A549 treated with AZD2906 at 1 μM for 4 hours (cell line): Measurements from ENCODE around the gene SMAD4. TPM values are rescaled to one million over a fixed set of nuclear protein-coding genes. Genes with fewer than 3 reads are reported as not detected.

Experiments
- total RNA-seq: library from RNA; stranded (reverse); fragments of 200-300 nt; extraction: Qiagen RNA extraction; gene quantifications from 5 replicates; pipeline ENCODE4 v1.2.3, GENCODE V29; 2022

The SMAD4 gene
- 42.9 to 57.1 TPM (median 56.0 TPM) in 5 replicates for total RNA-seq

DNA sequence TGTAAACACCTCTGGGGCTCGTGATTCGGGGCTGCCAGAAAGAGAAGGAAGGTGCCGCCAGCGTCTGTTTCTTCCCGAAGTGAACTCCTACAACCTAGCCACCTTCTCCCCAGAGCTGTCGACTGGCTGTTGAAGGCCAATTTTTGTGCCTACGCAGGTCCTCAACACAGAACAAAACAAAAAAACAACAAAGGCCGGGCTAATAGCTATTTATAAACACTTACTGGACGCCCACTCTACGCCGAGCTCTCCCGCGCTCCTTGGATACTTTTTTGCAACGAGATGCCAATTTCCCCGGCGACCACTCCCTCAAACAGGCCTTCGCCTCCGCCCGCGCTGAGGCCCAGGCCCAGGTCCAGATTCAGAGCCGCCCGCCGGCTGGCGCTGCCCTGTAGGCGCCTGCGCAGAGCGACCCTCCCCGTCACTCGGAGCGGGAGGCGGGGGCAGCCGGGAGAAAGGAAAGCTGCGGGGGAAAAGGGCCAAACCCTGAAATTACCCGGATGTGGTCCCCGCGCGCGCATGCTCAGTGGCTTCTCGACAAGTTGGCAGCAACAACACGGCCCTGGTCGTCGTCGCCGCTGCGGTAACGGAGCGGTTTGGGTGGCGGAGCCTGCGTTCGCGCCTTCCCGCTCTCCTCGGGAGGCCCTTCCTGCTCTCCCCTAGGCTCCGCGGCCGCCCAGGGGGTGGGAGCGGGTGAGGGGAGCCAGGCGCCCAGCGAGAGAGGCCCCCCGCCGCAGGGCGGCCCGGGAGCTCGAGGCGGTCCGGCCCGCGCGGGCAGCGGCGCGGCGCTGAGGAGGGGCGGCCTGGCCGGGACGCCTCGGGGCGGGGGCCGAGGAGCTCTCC is at the start of gene SMAD4:
SMAD4 (plus strand) TSS at position 520 of the 843 bp plus-strand sequence. CDS start 16,834 bp downstream, outside the sequence.

Other genes starting within 250 kb of the SMAD4 start
- gene MRO, start 210.2 kb upstream of the SMAD4 start, total RNA-seq, result 0.08 to 0.36 TPM (median 0.26 TPM) in 5 replicates
- 29.7 to 36.3 TPM (median 31.9 TPM) in 5 replicates for gene ME2, start 151.1 kb upstream of the SMAD4 start, total RNA-seq
- gene ELAC1, start 62.2 kb upstream of the SMAD4 start, total RNA-seq, result 4.3 to 5.8 TPM (median 5.4 TPM) in 5 replicates
- 16.2 to 20.3 TPM (median 18.7 TPM) in 5 replicates for gene MEX3C, start 167.5 kb downstream of the SMAD4 start, total RNA-seq